Caco-2 (cell line): ENCODE results near the gene MNAT1. TPM values are rescaled to one million over a fixed set of nuclear protein-coding genes. Genes with fewer than 3 reads are reported as not detected.
A peak's percentile ranks its signal among the peaks of the same experiment; 100 is the strongest.

Source experiments
- Bru-seq: library from RNA; stranded (reverse); fragments of 400-500 nt; gene quantifications from one replicate; lab custom pipeline; 2021; lab: Mats Ljungman, UMichigan
- BruChase-seq, 2 experiments: library from RNA; stranded (reverse); fragments of 400-500 nt; gene quantifications; one replicate each; lab custom pipeline; 2021; lab: Mats Ljungman, UMichigan
- BruUV-seq: library from RNA; stranded (reverse); fragments of 400-500 nt; replicated peaks from 2 replicates; lab custom pipeline; 2021; lab: Mats Ljungman, UMichigan
- CTCF ChIA-PET: fragments of 300-600 bp; sonication (Branson Sonifier 250); formaldehyde crosslinking; loops from one replicate; lab custom pipeline; 2022; ENCODE audit warnings: antibody characterized with exemption; lab: Charles Lee
- POLR2A ChIA-PET: fragments of 300-600 bp; sonication (Branson Sonifier 250); formaldehyde crosslinking; loops from one replicate; lab custom pipeline; 2022; ENCODE audit warnings: antibody characterized with exemption; lab: Charles Lee
- DNase-seq, 2 experiments: peaks; one replicate each; pipeline versions ENCODE4 v3.0.0 to v3.0.0-alpha.2; 2020 to 2022
- H3K27me3 ChIP-seq: replicated peaks from 2 replicates; pipeline ENCODE4 v1.6.0; 2011; ENCODE audit warnings: low read length; ENCODE audit not compliant: control insufficient read depth, insufficient read depth
- H3K36me3 ChIP-seq: 2 replicates; pipeline ENCODE4 v1.5.1; 2011; ENCODE audit warnings: low read length; ENCODE audit not compliant: control insufficient read depth, insufficient read depth
- H3K4me1 ChIP-seq: fragments of 250-450 bp; sonication (Bioruptor Pico); 2 replicates; pipeline ENCODE4 v1.5.1; 2020; ENCODE audit warnings: mild to moderate bottlenecking
- H3K4me3 ChIP-seq: 2 replicates; pipeline ENCODE4 v1.5.1; 2011; ENCODE audit warnings: low read depth, mild to moderate bottlenecking, control low read depth, low read length
- H3K9me3 ChIP-seq: fragments of 250-450 bp; sonication (Bioruptor Pico); 2 replicates; pipeline ENCODE4 v1.5.1; 2020; ENCODE audit warnings: mild to moderate bottlenecking, moderate library complexity
- H3K27ac Mint-ChIP-seq: one replicate; pipeline ENCODE4 v1.8.0; 2022; ENCODE audit warnings: mixed read lengths; ENCODE audit not compliant: unreplicated experiment
- H3K27me3 Mint-ChIP-seq: one replicate; pipeline ENCODE4 v1.8.0; 2022; ENCODE audit warnings: mixed read lengths; ENCODE audit not compliant: insufficient read depth, unreplicated experiment
- H3K36me3 Mint-ChIP-seq: one replicate; pipeline ENCODE4 v1.8.0; 2022; ENCODE audit warnings: mild to moderate bottlenecking, mixed read lengths; ENCODE audit not compliant: insufficient read depth, unreplicated experiment
- H3K4me1 Mint-ChIP-seq: one replicate; pipeline ENCODE4 v1.8.0; 2022; ENCODE audit warnings: low read depth, mixed read lengths; ENCODE audit not compliant: unreplicated experiment
- H3K4me3 Mint-ChIP-seq: one replicate; pipeline ENCODE4 v1.8.0; 2022; ENCODE audit warnings: mild to moderate bottlenecking, moderate library complexity, mixed read lengths; ENCODE audit not compliant: unreplicated experiment
- H3K9me3 Mint-ChIP-seq: one replicate; pipeline ENCODE4 v1.8.0; 2022; ENCODE audit warnings: mixed read lengths; ENCODE audit not compliant: unreplicated experiment
- CTCF ChIP-seq, 2 experiments: fragments of 200-600 bp in 1 of 2; IDR thresholded peaks; 1 replicate in 1 of 2; 2 replicates in 1 of 2; pipeline versions ENCODE4 v1.5.1 to v1.8.0; 2011 to 2022; ENCODE audit warnings: antibody characterized with exemption in 1 of 2, control low read depth in 1 of 2, inconsistent platforms in 1 of 2, low read depth in 1 of 2, low read length in 1 of 2, mild to moderate bottlenecking in 1 of 2, moderate library complexity in 1 of 2; ENCODE audit not compliant: insufficient read depth in 1 of 2, severe bottlenecking in 1 of 2, unreplicated experiment in 1 of 2
- intact Hi-C: fragments of 100-400 bp; cut with micrococcal nuclease; formaldehyde crosslinking; loops from one replicate; pipeline ENCODE4 v1.10.0; 2022; ENCODE audit not compliant: unreplicated experiment
- long read RNA-seq: library from polyadenylated mRNA; stranded (forward); transcript quantifications from one replicate; pipeline ENCODE4 v2.0.0, GENCODE V29; 2022
- total RNA-seq: library from RNA; stranded (reverse); gene quantifications from 2 replicates; pipeline ENCODE4 v1.2.3, GENCODE V29; 2022

MNAT1 gene
- total RNA-seq (36.4 and 38.8 TPM in 2 replicates), Bru-seq, nascent RNA (percentile 77 among the genes with signal in this experiment), BruChase-seq, experiment 1, labeled RNA remaining after a 2-hour chase (percentile 68 among the genes with signal in this experiment), BruChase-seq, experiment 2, labeled RNA remaining after a 6-hour chase (percentile 63 among the genes with signal in this experiment)
- long read RNA-seq, transcript MNAT1-201 (8 exons, 2,635 nt) = major isoform, 41 of 57 reads
- long read RNA-seq, partial matches to known transcripts = 3 of 57 reads
- long read RNA-seq, other reads (novel, unspliced or antisense) = 12 of 57 reads

- Mint-ChIP-seq H3K27me3 (no peaks in the 10 kb centered on the region), H3K4me1 (peaks cover 6% of the 10 kb centered on the region), H3K27ac (peak within 1 kb of the TSS; percentile 89), H3K36me3 (peaks cover 6% of the 10 kb centered on the region), H3K9me3 (no peaks in the 10 kb centered on the region), H3K4me3 (peak within 1 kb of the TSS; percentile 96)
- CTCF ChIA-PET = no interaction called here
- POLR2A ChIA-PET = no interaction called here
- DNase-seq = peak; percentile 82 to 86
- H3K4me1 ChIP-seq = peaks cover 8% of the 10 kb centered on the region; the same call in 1 of the 2 replicates
- TF ChIP-seq CTCF (IDR thresholded peaks at IDR 0.05; ENCODE audit: insufficient read depth in 1 of 2, low read depth in 1 of 2, low read length in 1 of 2, severe bottlenecking in 1 of 2, unreplicated experiment in 1 of 2) = no peak
- H3K9me3 ChIP-seq = no peaks in the 10 kb centered on the region
- no TSS peak for BruUV-seq
- no peaks in the 10 kb centered on the region for H3K27me3 ChIP-seq
- H3K36me3 ChIP-seq = no peaks in the 10 kb centered on the region
- intact Hi-C loops = loop anchor here (1.0 kb wide), 1 partner anchor 10 kb away; the partner anchor contains the start of gene SIX4
- H3K4me3 ChIP-seq = peak within 1 kb of the TSS; percentile 93
Measured at GRCh38 chr14:60734465-60735242, at the start of gene MNAT1. Gene MNAT1 (plus strand): TSS chr14:60734761. CDS start chr14:60734863, 102 bp downstream.

- Mint-ChIP-seq H3K4me3 (no peak overlapping the region), H3K27ac (no peak overlapping the region)
- CTCF ChIA-PET = no interaction called here
Measured at GRCh38 chr14:60686865-60687264, 47.7 kb upstream of the MNAT1 start.

More at GRCh38 chr14:60686865-60687264, 47.7 kb upstream of the MNAT1 start:
- TF ChIP-seq CTCF (IDR thresholded peaks at IDR 0.05; ENCODE audit: insufficient read depth in 1 of 2, low read depth in 1 of 2, low read length in 1 of 2, severe bottlenecking in 1 of 2, unreplicated experiment in 1 of 2) = no peak
- POLR2A ChIA-PET = no interaction called here
- Mint-ChIP-seq H3K36me3 (no peaks in the 10 kb centered on the region), H3K27me3 (no peaks in the 10 kb centered on the region), H3K4me1 (no peaks in the 10 kb centered on the region), H3K9me3 (no peaks in the 10 kb centered on the region)
- no peaks in the 10 kb centered on the region for H3K36me3 ChIP-seq
- intact Hi-C loops = no loop called here
- H3K4me3 ChIP-seq = no peak overlapping the region
- no peaks in the 10 kb centered on the region for H3K9me3 ChIP-seq
- H3K27me3 ChIP-seq = no peaks in the 10 kb centered on the region
- no TSS peak for BruUV-seq
- H3K4me1 ChIP-seq = no peaks in the 10 kb centered on the region
- no peak for DNase-seq
